RPMI8226 (cell line): Measurements from ENCODE around the gene TAB2.
A peak's percentile ranks its signal among the peaks of the same experiment; 100 is the strongest.
"Not testable (repeated sequence)": the region's sequence is repeated elsewhere in the genome, so short reads cannot be mapped to it uniquely, and the experiment has no call there.

ENCODE experiments used
- DNase-seq: peaks from one replicate; pipeline ENCODE4 v3.0.0-alpha.2; 2015

The TAB2 gene

GRCh38 chr6:149448821-149449453, 131.4 kb downstream of the TAB2 start:
- no peak for DNase-seq

GRCh38 chr6:149449831-149450678, 132.5 kb downstream of the TAB2 start:
- DNase-seq, result no peak

GRCh38 chr6:149450679-149451375, 133.3 kb downstream of the TAB2 start:
- DNase-seq, result no peak

- DNase-seq, result no peak
Measured at GRCh38 chr6:149451376-149452036, 134.0 kb downstream of the TAB2 start.

GRCh38 chr6:149452037-149452939, 134.8 kb downstream of the TAB2 start:
- DNase-seq, result no peak

GRCh38 chr6:149453597-149454345, 136.3 kb downstream of the TAB2 start:
- DNase-seq, result no peak

GRCh38 chr6:149454346-149454848, 136.9 kb downstream of the TAB2 start:
- DNase-seq, result peak; percentile 78

- DNase-seq, result no peak
Measured at GRCh38 chr6:149455031-149455732, 137.7 kb downstream of the TAB2 start.

GRCh38 chr6:149456311-149457021, 139.0 kb downstream of the TAB2 start:
- no peak for DNase-seq

GRCh38 chr6:149457316-149457884, 139.9 kb downstream of the TAB2 start:
- DNase-seq, result no peak

GRCh38 chr6:149458196-149458595, 140.7 kb downstream of the TAB2 start:
- DNase-seq, result no peak

GRCh38 chr6:149458806-149459205, 141.3 kb downstream of the TAB2 start:
- DNase-seq, result no peak

GRCh38 chr6:149459761-149460160, 142.2 kb downstream of the TAB2 start:
- DNase-seq, result no peak

- not testable (repeated sequence) for DNase-seq
Measured at GRCh38 chr6:149460249-149460648, 142.7 kb downstream of the TAB2 start.
